GM23338 (cell line): ENCODE data around the gene PTPRE. TPM values are rescaled to one million over a fixed set of nuclear protein-coding genes. Genes with fewer than 3 reads are reported as not detected.

Source experiments
- CREB1 ChIP-seq: fragments of 250-450 bp; sonication (Bioruptor Pico); IDR thresholded peaks from 2 replicates; pipeline ENCODE4 v1.5.0; 2020; ENCODE audit warnings: low read depth, mild to moderate bottlenecking, moderate library complexity
- EZH2 ChIP-seq: fragments of 200-600 bp; sonication (generic); IDR thresholded peaks from one replicate; pipeline ENCODE4 v1.8.0; 2017; ENCODE audit warnings: antibody characterized with exemption, mild to moderate bottlenecking, low read depth; ENCODE audit not compliant: unreplicated experiment
- EZH2phosphoT487 ChIP-seq: fragments of 200-600 bp; sonication (generic); IDR thresholded peaks from one replicate; pipeline ENCODE4 v1.8.1; 2018; ENCODE audit warnings: antibody characterized with exemption; ENCODE audit not compliant: unreplicated experiment
- JUNB ChIP-seq: IDR thresholded peaks from one replicate; pipeline ENCODE4 v1.6.1; 2016; ENCODE audit warnings: antibody characterized with exemption; ENCODE audit not compliant: unreplicated experiment
- NANOG ChIP-seq: IDR thresholded peaks from 2 replicates; pipeline ENCODE4 v1.6.1; 2016; ENCODE audit warnings: antibody characterized with exemption, borderline replicate concordance
- ZNF331 ChIP-seq: fragments of 250-450 bp; sonication (Bioruptor Pico); IDR thresholded peaks from 2 replicates; pipeline ENCODE4 v1.5.0; 2020; ENCODE audit warnings: low read depth, mild to moderate bottlenecking, moderate library complexity
- polyA plus RNA-seq: library from polyadenylated mRNA; unstranded; fragments of >200 nt; fragmentation: Nextera tagmentation; extraction: Ambion mirVana; gene quantifications from 2 replicates; pipeline ENCODE4 v1.2.1, GENCODE V29; 2016
- total RNA-seq: library from RNA; depleted of rRNA; stranded (reverse); fragments of >200 nt; shearing (Covaris generic); gene quantifications from 2 replicates; pipeline ENCODE4 v1.2.3, GENCODE V29; 2014
- TF ChIP-seq, protein P1 (sequence below): fragments of 250-450 bp; sonication (Bioruptor Pico); IDR thresholded peaks from 2 replicates; pipeline ENCODE4 v1.5.0; 2020; ENCODE audit warnings: mild to moderate bottlenecking, moderate library complexity
- TF ChIP-seq, protein P2 (sequence below): IDR thresholded peaks from one replicate; pipeline ENCODE4 v1.6.1; 2018; ENCODE audit warnings: antibody characterized with exemption; ENCODE audit not compliant: unreplicated experiment
- TF ChIP-seq, protein P3 (sequence below): IDR thresholded peaks from 2 replicates; pipeline ENCODE4 v1.6.1; 2016; ENCODE audit warnings: antibody characterized with exemption

Gene PTPRE
- total and polyA plus RNA-seq, 2 experiments from 2014 or later = 0.34 to 0.42 TPM

DNA sequence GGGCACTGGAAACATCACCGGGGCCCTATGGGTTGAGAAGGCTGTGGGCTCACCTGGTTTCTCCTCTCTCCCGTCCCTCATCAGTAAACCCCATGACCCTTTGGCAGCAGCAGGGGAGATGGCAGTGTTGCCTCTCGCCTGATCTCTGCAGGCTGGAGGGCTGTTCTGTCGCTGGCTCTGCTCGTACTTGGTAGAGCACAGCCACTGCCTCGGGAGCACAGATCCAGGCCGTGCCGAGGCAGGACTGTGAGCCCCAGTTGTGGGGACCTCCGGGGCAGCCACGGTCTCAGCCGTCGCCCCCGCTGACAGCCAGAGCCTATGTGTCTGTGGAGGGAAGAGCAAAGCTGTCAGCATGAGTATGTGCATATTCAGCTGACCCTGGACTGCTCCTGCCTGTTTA is 94.9 kb downstream of the PTPRE start (continued):
- TF ChIP-seq, protein P1, sequence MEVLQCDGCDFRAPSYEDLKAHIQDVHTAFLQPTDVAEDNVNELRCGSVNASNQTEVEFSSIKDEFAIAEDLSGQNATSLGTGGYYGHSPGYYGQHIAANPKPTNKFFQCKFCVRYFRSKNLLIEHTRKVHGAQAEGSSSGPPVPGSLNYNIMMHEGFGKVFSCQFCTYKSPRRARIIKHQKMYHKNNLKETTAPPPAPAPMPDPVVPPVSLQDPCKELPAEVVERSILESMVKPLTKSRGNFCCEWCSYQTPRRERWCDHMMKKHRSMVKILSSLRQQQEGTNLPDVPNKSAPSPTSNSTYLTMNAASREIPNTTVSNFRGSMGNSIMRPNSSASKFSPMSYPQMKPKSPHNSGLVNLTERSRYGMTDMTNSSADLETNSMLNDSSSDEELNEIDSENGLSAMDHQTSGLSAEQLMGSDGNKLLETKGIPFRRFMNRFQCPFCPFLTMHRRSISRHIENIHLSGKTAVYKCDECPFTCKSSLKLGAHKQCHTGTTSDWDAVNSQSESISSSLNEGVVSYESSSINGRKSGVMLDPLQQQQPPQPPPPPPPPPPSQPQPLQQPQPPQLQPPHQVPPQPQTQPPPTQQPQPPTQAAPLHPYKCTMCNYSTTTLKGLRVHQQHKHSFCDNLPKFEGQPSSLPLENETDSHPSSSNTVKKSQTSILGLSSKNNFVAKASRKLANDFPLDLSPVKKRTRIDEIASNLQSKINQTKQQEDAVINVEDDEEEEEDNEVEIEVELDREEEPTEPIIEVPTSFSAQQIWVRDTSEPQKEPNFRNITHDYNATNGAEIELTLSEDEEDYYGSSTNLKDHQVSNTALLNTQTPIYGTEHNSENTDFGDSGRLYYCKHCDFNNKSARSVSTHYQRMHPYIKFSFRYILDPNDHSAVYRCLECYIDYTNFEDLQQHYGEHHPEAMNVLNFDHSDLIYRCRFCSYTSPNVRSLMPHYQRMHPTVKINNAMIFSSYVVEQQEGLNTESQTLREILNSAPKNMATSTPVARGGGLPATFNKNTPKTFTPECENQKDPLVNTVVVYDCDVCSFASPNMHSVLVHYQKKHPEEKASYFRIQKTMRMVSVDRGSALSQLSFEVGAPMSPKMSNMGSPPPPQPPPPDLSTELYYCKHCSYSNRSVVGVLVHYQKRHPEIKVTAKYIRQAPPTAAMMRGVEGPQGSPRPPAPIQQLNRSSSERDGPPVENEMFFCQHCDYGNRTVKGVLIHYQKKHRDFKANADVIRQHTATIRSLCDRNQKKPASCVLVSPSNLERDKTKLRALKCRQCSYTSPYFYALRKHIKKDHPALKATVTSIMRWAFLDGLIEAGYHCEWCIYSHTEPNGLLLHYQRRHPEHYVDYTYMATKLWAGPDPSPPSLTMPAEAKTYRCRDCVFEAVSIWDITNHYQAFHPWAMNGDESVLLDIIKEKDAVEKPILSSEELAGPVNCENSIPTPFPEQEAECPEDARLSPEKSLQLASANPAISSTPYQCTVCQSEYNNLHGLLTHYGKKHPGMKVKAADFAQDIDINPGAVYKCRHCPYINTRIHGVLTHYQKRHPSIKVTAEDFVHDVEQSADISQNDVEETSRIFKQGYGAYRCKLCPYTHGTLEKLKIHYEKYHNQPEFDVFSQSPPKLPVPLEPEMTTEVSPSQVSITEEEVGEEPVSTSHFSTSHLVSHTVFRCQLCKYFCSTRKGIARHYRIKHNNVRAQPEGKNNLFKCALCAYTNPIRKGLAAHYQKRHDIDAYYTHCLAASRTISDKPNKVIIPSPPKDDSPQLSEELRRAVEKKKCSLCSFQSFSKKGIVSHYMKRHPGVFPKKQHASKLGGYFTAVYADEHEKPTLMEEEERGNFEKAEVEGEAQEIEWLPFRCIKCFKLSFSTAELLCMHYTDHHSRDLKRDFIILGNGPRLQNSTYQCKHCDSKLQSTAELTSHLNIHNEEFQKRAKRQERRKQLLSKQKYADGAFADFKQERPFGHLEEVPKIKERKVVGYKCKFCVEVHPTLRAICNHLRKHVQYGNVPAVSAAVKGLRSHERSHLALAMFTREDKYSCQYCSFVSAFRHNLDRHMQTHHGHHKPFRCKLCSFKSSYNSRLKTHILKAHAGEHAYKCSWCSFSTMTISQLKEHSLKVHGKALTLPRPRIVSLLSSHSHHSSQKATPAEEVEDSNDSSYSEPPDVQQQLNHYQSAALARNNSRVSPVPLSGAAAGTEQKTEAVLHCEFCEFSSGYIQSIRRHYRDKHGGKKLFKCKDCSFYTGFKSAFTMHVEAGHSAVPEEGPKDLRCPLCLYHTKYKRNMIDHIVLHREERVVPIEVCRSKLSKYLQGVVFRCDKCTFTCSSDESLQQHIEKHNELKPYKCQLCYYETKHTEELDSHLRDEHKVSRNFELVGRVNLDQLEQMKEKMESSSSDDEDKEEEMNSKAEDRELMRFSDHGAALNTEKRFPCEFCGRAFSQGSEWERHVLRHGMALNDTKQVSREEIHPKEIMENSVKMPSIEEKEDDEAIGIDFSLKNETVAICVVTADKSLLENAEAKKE (CRISPR knock-in tag) = no peak
- TF ChIP-seq ZNF331 = no peak
- TF ChIP-seq EZH2phosphoT487 = no peak
- no peak for TF ChIP-seq NANOG
- TF ChIP-seq CREB1 = no peak
- TF ChIP-seq, protein P2, sequence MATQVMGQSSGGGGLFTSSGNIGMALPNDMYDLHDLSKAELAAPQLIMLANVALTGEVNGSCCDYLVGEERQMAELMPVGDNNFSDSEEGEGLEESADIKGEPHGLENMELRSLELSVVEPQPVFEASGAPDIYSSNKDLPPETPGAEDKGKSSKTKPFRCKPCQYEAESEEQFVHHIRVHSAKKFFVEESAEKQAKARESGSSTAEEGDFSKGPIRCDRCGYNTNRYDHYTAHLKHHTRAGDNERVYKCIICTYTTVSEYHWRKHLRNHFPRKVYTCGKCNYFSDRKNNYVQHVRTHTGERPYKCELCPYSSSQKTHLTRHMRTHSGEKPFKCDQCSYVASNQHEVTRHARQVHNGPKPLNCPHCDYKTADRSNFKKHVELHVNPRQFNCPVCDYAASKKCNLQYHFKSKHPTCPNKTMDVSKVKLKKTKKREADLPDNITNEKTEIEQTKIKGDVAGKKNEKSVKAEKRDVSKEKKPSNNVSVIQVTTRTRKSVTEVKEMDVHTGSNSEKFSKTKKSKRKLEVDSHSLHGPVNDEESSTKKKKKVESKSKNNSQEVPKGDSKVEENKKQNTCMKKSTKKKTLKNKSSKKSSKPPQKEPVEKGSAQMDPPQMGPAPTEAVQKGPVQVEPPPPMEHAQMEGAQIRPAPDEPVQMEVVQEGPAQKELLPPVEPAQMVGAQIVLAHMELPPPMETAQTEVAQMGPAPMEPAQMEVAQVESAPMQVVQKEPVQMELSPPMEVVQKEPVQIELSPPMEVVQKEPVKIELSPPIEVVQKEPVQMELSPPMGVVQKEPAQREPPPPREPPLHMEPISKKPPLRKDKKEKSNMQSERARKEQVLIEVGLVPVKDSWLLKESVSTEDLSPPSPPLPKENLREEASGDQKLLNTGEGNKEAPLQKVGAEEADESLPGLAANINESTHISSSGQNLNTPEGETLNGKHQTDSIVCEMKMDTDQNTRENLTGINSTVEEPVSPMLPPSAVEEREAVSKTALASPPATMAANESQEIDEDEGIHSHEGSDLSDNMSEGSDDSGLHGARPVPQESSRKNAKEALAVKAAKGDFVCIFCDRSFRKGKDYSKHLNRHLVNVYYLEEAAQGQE = no peak
- TF ChIP-seq, protein P3, sequence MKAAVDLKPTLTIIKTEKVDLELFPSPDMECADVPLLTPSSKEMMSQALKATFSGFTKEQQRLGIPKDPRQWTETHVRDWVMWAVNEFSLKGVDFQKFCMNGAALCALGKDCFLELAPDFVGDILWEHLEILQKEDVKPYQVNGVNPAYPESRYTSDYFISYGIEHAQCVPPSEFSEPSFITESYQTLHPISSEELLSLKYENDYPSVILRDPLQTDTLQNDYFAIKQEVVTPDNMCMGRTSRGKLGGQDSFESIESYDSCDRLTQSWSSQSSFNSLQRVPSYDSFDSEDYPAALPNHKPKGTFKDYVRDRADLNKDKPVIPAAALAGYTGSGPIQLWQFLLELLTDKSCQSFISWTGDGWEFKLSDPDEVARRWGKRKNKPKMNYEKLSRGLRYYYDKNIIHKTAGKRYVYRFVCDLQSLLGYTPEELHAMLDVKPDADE = no peak
- no peak for TF ChIP-seq EZH2
- no peak for TF ChIP-seq JUNB
